Panc1 (cell line): Measurements from ENCODE around the gene PRKCA. TPM values are rescaled to one million over a fixed set of nuclear protein-coding genes. Genes with fewer than 3 reads are reported as not detected.
"Not testable (repeated sequence)": the region's sequence is repeated elsewhere in the genome, so short reads cannot be mapped to it uniquely, and the experiment has no call there.

Source experiments
- ATAC-seq: fragments of 200-7000 bp; cut with Tn5 transposase; 2 replicates; pipeline ENCODE4 v1.9.1; 2020; ENCODE audit warnings: mild to moderate bottlenecking, moderate library complexity
- BruUV-seq: library from RNA; stranded (reverse); fragments of 400-500 nt; replicated peaks from 2 replicates; lab custom pipeline; 2021; lab: Mats Ljungman, UMichigan
- CTCF ChIA-PET: fragments of 300-600 bp; sonication (Branson Sonifier 250); formaldehyde crosslinking; loops from one replicate; lab custom pipeline; 2022; ENCODE audit warnings: antibody characterized with exemption; lab: Charles Lee
- POLR2A ChIA-PET: fragments of 300-600 bp; sonication (Branson Sonifier 250); formaldehyde crosslinking; loops from one replicate; lab custom pipeline; 2022; ENCODE audit warnings: antibody characterized with exemption; lab: Charles Lee
- DNase-seq: peaks from one replicate; pipeline ENCODE4 v3.0.0-alpha.2; 2010; ENCODE audit warnings: low read depth, low spot score
- H3K27ac ChIP-seq: 2 replicates; pipeline ENCODE4 v1.5.1; 2011; ENCODE audit warnings: mild to moderate bottlenecking, low read length, inconsistent platforms
- H3K27me3 ChIP-seq: fragments of 200-500 bp; sonication (Bioruptor generic); 2 replicates; pipeline ENCODE4 v1.6.0; 2014; ENCODE audit warnings: low read length, inconsistent platforms; ENCODE audit not compliant: control insufficient read depth, insufficient read depth
- H3K36me3 ChIP-seq: fragments of 200-500 bp; sonication (Bioruptor generic); 2 replicates; pipeline ENCODE4 v1.5.1; 2014; ENCODE audit warnings: inconsistent platforms, mild to moderate bottlenecking, low read length, moderate library complexity; ENCODE audit not compliant: control insufficient read depth, insufficient read depth
- H3K4me1 ChIP-seq: 2 replicates; pipeline ENCODE4 v1.5.1; 2011; ENCODE audit warnings: inconsistent platforms, mild to moderate bottlenecking, low read length, moderate library complexity; ENCODE audit not compliant: control insufficient read depth, insufficient read depth
- H3K4me3 ChIP-seq, 2 experiments: 2 replicates each; pipeline ENCODE4 v1.5.1; 2011 to 2012; ENCODE audit warnings: low read depth in 2 of 2, low read length in 2 of 2, mild to moderate bottlenecking in 2 of 2, inconsistent platforms in 1 of 2, moderate library complexity in 1 of 2
- H3K9me3 ChIP-seq: fragments of 200-500 bp; sonication (Bioruptor generic); 2 replicates; pipeline ENCODE4 v1.5.1; 2014; ENCODE audit warnings: low read depth, mild to moderate bottlenecking, inconsistent platforms, low read length, moderate library complexity; ENCODE audit not compliant: control insufficient read depth, insufficient read depth
- POLR2AphosphoS5 ChIP-seq: IDR thresholded peaks from 2 replicates; pipeline ENCODE4 v1.6.1; 2012; ENCODE audit warnings: mild to moderate bottlenecking, low read depth, low read length, moderate library complexity
- SIN3A ChIP-seq: IDR thresholded peaks from 2 replicates; pipeline ENCODE4 v1.6.1; 2012; ENCODE audit warnings: low read depth, mild to moderate bottlenecking, low read length, moderate library complexity, borderline replicate concordance; ENCODE audit not compliant: insufficient read depth
- TCF7L2 ChIP-seq: IDR thresholded peaks from 2 replicates; pipeline ENCODE4 v1.6.1; 2011; ENCODE audit warnings: mild to moderate bottlenecking, low read depth, low read length, inconsistent platforms
- in situ Hi-C: cut with HindIII; loops from 2 replicates; pipeline ENCODE4 v1.10.0; 2016; ENCODE audit warnings: low sequenced_read_pairs, low pct_unique_long_range_greater_than_20kb
- intact Hi-C: fragments of 100-400 bp; cut with micrococcal nuclease; formaldehyde crosslinking; loops from one replicate; pipeline ENCODE4 v1.10.0; 2022; ENCODE audit not compliant: unreplicated experiment
- total RNA-seq: library from RNA; stranded (reverse); gene quantifications from one replicate; pipeline ENCODE4 v1.2.1, GENCODE V29; 2021; ENCODE audit not compliant: unreplicated experiment
- TF ChIP-seq, protein P1 (sequence below): fragments of 450-650 bp; IDR thresholded peaks from 2 replicates; pipeline ENCODE4 v1.5.1; 2017; ENCODE audit warnings: mild to moderate bottlenecking
- TF ChIP-seq, protein P2 (sequence below), 2 experiments: IDR thresholded peaks; 2 replicates each; pipeline ENCODE4 v1.6.1; 2011 to 2012; ENCODE audit warnings: low read depth in 2 of 2, control low read depth in 1 of 2, low read length in 1 of 2, mild to moderate bottlenecking in 1 of 2, moderate library complexity in 1 of 2; ENCODE audit not compliant: insufficient read depth in 1 of 2

PRKCA gene
- total RNA-seq, 1 experiment from 2014 or later = 53.0 TPM

GRCh38 chr17:66349521-66350254 is 47.3 kb downstream of the PRKCA start:
- POLR2A ChIA-PET = no interaction called here

GRCh38 chr17:66350576-66350975 is 48.2 kb downstream of the PRKCA start:
- H3K9me3 ChIP-seq, H3K27me3 ChIP-seq, H3K4me3 ChIP-seq, POLR2A ChIA-PET, CTCF ChIA-PET, DNase-seq, BruUV-seq, intact Hi-C loops, H3K36me3 ChIP-seq, ATAC-seq, in situ Hi-C loops: not testable (repeated sequence)
- Histone ChIP-seq H3K4me1 (peaks cover 86% of the 10 kb centered on the region), H3K27ac (peak overlapping the region; percentile 83)

More at GRCh38 chr17:66349521-66350254, 47.3 kb downstream of the PRKCA start:
- ATAC-seq = 0 out of 2 replicates have a peak, but pooled peaks have one; percentile 9
- CTCF ChIA-PET = no interaction called here
- no TSS peak for BruUV-seq
- Histone ChIP-seq H3K9me3 (no peaks in the 10 kb centered on the region), H3K36me3 (no peaks in the 10 kb centered on the region), H3K4me1 (peaks cover 87% of the 10 kb centered on the region), H3K27me3 (no peaks in the 10 kb centered on the region), H3K27ac (peak overlapping the region; percentile 83), H3K4me3 (no peak overlapping the region; a peak in 1 of 4 replicates)
- no peak for DNase-seq
- in situ Hi-C loops (no loop called here), intact Hi-C loops (no loop called here)
- TF ChIP-seq TCF7L2 (no peak), SIN3A (no peak), POLR2AphosphoS5 (no peak)
- TF ChIP-seq, protein P1, sequence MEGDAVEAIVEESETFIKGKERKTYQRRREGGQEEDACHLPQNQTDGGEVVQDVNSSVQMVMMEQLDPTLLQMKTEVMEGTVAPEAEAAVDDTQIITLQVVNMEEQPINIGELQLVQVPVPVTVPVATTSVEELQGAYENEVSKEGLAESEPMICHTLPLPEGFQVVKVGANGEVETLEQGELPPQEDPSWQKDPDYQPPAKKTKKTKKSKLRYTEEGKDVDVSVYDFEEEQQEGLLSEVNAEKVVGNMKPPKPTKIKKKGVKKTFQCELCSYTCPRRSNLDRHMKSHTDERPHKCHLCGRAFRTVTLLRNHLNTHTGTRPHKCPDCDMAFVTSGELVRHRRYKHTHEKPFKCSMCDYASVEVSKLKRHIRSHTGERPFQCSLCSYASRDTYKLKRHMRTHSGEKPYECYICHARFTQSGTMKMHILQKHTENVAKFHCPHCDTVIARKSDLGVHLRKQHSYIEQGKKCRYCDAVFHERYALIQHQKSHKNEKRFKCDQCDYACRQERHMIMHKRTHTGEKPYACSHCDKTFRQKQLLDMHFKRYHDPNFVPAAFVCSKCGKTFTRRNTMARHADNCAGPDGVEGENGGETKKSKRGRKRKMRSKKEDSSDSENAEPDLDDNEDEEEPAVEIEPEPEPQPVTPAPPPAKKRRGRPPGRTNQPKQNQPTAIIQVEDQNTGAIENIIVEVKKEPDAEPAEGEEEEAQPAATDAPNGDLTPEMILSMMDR = no peak
- TF ChIP-seq, protein P2, sequence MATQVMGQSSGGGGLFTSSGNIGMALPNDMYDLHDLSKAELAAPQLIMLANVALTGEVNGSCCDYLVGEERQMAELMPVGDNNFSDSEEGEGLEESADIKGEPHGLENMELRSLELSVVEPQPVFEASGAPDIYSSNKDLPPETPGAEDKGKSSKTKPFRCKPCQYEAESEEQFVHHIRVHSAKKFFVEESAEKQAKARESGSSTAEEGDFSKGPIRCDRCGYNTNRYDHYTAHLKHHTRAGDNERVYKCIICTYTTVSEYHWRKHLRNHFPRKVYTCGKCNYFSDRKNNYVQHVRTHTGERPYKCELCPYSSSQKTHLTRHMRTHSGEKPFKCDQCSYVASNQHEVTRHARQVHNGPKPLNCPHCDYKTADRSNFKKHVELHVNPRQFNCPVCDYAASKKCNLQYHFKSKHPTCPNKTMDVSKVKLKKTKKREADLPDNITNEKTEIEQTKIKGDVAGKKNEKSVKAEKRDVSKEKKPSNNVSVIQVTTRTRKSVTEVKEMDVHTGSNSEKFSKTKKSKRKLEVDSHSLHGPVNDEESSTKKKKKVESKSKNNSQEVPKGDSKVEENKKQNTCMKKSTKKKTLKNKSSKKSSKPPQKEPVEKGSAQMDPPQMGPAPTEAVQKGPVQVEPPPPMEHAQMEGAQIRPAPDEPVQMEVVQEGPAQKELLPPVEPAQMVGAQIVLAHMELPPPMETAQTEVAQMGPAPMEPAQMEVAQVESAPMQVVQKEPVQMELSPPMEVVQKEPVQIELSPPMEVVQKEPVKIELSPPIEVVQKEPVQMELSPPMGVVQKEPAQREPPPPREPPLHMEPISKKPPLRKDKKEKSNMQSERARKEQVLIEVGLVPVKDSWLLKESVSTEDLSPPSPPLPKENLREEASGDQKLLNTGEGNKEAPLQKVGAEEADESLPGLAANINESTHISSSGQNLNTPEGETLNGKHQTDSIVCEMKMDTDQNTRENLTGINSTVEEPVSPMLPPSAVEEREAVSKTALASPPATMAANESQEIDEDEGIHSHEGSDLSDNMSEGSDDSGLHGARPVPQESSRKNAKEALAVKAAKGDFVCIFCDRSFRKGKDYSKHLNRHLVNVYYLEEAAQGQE (IDR thresholded peaks at IDR 0.05; ENCODE audit: insufficient read depth in 1 of 2, low read depth in 2 of 2, low read length in 1 of 2) = no peak

- no peak for TF ChIP-seq POLR2AphosphoS5
- TF ChIP-seq TCF7L2 = no peak
- TF ChIP-seq, protein P1 = no peak
- TF ChIP-seq SIN3A = no peak
- TF ChIP-seq, protein P2 (IDR thresholded peaks at IDR 0.05; ENCODE audit: insufficient read depth in 1 of 2, low read depth in 2 of 2, low read length in 1 of 2) = no peak
- DNase-seq = no peak
- Histone ChIP-seq H3K36me3 (no peaks in the 10 kb centered on the region), H3K27ac (peak overlapping the region; percentile 83), H3K4me1 (peaks cover 82% of the 10 kb centered on the region), H3K9me3 (no peaks in the 10 kb centered on the region), H3K27me3 (no peaks in the 10 kb centered on the region), H3K4me3 (no peak overlapping the region)
- ChIA-PET POLR2A (interaction anchor here (0.6 kb wide), 1 partner anchor 10 kb away, joined by 3 read pairs; no protein-coding TSS in a partner anchor), CTCF (no interaction called here)
- BruUV-seq = no TSS peak
- intact Hi-C loops = no loop called here
- peak; percentile 35 for ATAC-seq
- in situ Hi-C loops = no loop called here
These were observed 48.6 kb downstream of the PRKCA start for GRCh38 chr17:66351033-66351432.
